ENCODE measurements around the gene ADAD2.

GRCh38 chr16:84143081-84143480, 47.9 kb upstream of the ADAD2 start:
- TF ChIP-seq CTCF (tag by site-specific recombination; IDR thresholded peaks at IDR 0.05) (no peak), SP2 (tag by site-specific recombination; IDR thresholded peaks at IDR 0.05) (no peak)

Data from HEK293 (cell line).